ENCODE measurements around the gene MLIP.

Gene MLIP

GRCh38 chr6:54284161-54284860, 173.1 kb downstream of the MLIP start:
- DNase-seq (ENCODE audit: low read depth in 2 of 2) = no peak

- DNase-seq (ENCODE audit: low read depth in 2 of 2) = peak; percentile 60 to 64
These were observed 174.4 kb downstream of the MLIP start for GRCh38 chr6:54285595-54285994.

GRCh38 chr6:54286141-54286540, 174.9 kb downstream of the MLIP start:
- DNase-seq (ENCODE audit: low read depth in 2 of 2) = peak; percentile 60 to 64

- DNase-seq (ENCODE audit: low read depth in 2 of 2) = no peak
These were observed 177.2 kb downstream of the MLIP start for GRCh38 chr6:54288474-54288873.

DNA sequence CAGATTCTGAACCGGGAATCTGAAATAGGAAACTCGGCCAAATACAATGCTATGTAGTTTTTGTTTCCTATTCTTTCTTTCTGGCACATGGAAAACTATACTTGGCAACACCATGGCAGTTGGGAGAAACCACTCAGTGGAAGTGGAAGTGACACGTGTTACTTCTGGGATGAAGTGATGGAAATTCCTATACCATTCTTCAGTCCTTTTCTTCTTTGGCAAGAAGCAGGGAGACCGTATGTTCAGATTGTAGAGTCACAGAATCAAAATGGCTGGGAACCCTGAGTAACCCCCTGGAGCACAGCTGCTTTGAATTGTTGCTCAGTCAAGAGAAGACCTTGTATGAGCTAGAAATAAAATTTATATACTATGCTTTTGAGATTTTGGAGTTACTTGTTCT, 178.2 kb downstream of the MLIP start:
- DNase-seq (ENCODE audit: low read depth in 2 of 2) = no peak

DNA sequence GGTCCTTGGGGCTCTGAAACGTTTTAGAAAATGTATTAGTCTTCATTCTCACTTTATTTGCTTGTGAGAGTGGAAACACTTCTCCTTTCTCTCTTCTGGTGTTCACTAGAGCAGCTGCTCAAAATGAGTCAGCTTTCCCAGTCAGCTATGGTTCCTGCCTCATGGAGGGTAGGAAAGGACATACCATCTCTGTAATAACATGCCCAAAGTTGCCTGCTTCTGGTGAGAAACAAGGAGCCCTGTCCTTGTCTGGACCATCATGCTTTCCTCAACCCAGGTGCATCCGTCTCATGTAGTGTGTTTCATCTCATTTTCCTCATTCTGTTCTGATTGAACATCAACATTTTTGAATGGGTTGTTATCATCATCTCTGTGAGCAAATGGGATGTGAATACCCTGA, 179.9 kb downstream of the MLIP start:
- no peak for DNase-seq (ENCODE audit: low read depth in 2 of 2)

DNA sequence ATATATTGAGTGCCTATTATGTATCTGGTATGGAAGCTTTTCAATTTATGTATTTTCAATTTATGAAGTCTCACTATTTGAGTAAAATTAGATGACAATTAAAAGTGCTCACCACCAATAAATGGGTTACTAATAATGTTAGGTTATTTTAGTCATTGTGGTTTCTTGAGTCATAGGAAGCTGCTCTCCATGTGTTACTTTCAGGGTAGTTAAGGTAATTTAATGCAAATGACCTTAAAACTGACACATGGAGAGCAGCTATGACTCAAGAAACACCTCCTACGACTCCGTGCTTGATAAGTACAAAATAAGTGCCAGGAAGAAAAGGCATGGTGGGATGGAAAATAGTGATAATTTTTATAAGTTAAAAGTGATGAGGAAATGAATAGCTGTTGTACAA, 180.5 kb downstream of the MLIP start:
- peak; percentile 65 to 72 for DNase-seq (ENCODE audit: low read depth in 2 of 2)

GRCh38 chr6:54294965-54295532, 183.8 kb downstream of the MLIP start:
- no peak for DNase-seq (ENCODE audit: low read depth in 2 of 2)

DNA sequence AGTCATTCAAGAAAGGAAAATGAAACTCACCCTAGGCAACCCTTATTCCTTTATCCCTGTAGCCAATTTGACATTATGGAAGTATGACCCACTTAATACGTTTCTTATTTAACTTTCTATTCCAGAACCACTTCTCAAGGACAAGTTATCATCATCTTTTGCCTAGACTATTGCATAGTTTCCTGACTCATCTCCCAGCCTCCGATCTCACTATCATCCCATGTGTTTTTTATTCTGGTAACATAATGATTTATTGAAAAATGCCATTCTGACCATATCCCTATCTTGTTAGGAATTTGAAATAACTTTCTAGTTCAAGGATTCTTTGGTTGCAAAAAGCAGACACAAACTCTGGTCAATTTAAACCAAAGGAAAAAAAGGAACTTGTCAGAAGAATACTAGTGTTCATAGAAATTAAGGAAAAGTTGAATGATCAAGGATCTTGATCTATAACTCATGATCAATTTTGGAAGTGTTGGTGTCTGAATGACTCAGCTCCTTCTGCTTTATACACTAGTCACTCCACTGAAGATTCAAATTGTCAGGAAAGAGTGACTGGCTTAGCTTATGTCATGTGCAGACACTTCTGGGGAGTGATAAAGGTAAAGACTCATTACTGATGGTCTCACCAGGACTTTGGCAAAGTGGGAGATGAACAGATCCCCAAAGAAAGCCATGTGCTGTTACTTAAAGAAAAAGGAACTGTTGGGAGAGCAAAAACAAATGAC, 188.5 kb downstream of the MLIP start:
- peak; percentile 83 for DNase-seq (ENCODE audit: low read depth in 2 of 2)

GRCh38 chr6:54301770-54302169, 190.5 kb downstream of the MLIP start:
- DNase-seq (ENCODE audit: low read depth in 2 of 2) = no peak

DNA sequence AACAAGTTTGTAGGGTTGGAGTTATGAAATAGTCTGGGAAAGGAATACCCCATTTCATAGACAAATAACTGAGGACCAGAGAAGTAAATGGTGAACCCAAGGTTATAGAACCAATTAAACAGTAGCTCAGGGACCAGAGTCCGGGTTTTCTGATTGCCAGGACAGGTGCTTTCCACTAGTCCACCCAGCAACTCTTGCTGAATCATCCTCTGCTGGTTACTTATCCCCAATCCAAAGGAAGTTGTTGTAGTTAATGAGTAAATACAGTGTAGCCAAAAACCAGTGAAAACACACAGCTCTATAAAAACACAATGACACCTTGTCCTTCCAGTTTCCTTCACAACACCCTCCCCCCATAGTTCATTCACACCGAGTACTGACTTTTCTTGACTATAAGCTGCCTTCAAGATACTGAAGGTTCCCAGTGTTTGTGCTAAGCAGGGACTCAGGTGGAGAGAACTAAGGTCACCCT, 196.2 kb downstream of the MLIP start:
- DNase-seq (ENCODE audit: low read depth in 2 of 2) = no peak

DNA sequence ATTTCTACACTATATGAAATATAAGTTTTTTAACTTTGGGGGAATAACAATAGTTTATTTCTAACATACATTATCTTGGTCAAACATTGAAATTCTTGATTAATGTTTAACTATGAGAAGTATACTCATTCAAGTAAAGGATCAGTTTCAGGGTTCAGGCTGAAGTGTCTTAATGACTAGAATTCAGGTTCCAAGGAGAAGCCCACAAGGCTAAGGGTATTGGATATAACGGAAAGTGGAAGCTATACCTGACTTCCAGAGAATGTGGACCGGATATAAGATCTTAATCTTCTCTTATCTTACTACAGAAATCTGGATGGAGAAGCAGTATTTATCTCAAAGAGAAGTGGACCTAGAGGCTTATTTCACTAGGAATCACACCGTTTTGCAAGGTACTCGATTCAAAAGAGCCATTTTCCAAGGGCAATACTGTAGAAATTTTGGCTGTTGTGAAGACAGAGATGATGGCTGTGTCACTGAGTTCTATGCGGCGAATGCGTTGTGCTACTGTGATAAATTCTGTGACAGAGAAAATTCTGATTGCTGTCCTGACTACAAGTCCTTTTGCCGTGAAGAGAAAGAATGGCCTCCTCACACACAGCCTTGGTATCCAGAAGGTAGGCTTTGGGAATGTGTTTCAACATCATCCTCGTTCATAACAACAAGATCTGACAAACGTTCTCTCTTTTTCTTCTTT, 197.2 kb downstream of the MLIP start, which contains the start of gene TINAG:
Gene TINAG, plus strand, starts transcription at position 153 of the 697 bp plus-strand sequence. Its CDS starts 110 bp downstream, at position 263.
- no peak for DNase-seq (ENCODE audit: low read depth in 2 of 2)

DNA sequence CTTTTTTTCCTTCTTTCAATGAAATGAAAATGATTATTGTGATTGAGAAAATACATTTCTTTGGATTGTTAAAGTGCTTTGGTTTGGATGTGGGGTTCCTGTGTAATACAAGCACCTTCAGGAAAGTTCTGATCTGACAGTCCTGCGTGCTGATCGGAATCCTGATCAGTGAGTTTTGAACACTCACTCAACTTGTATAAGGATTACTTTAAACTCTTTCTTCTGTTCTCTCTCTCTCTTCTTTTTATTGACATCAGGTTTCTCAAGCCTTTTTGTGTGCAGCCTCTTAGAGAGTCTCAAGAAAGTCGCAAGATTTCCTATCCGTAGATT, 197.7 kb downstream of the MLIP start:
- DNase-seq (ENCODE audit: low read depth in 2 of 2) = no peak

DNA sequence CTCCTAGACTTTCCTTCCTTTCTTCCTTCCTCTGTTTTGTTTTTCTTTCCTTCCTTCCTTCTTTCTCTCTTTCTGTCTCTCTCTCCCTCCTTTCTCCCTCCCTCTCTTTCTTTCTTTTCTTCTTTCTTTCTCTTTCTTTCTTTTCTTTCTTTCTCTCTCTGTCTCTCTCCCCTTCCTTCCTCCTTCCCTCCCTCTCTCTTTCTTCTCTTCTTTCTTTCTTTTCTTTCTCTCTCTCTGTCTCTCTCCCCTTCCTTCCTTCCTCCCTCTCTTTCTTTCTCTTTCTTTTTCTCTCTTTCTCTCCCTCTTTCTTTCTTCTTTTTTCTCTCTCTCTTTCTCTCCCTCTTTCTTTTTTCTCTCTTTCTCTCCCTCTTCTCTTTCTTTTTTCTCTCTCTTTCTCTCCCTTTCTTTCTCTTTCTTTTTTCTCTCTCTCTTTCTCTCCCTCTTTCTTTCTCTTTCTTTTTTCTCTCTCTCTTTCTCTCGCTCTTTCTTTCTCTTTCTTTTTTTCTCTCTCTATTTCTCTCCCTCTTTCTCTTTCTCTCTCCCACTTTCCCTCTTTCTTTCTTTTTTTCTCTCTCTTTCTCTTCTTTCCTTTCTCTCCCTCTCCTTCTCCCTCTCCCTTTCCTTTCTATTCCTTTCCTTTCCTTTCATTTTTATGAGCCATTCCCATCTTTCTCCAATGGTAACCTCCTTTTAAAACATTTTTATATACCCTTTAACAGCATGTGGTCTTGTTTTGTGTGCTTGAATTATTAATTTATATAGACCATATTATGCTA, 199.3 kb downstream of the MLIP start:
- DNase-seq (ENCODE audit: low read depth in 2 of 2) = no peak

DNA sequence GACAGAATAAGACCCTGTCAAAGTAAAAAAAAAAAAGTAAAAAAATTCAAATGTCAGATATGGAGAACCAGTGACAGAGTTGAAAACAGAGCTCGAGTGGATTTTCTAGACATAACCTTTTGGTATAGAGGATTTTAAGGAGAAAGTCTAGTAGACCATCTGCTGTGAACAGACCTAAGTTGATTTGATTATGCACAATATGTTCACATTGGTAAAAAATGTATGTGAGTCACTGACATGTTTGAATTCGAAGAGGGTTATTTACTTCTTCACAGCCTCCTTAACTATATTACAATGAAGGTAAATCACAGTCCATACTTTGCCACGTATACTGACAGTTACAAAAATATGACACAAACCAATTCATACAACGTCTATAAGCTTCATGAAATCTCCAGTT, 204.4 kb downstream of the MLIP start:
- no peak for DNase-seq (ENCODE audit: low read depth in 2 of 2)
